NCI-H524 (cell line): ENCODE results near the gene ITFG2.

Experiments used
- DNase-seq, 2 experiments: peaks; one replicate each; lab custom pipeline; 2025; lab: John Stamatoyannopoulos, UW

ITFG2 gene

GRCh38 chr12:2832550-2833127 lies 20.2 kb downstream of the ITFG2 start:
- DNase-seq = no peak

DNA sequence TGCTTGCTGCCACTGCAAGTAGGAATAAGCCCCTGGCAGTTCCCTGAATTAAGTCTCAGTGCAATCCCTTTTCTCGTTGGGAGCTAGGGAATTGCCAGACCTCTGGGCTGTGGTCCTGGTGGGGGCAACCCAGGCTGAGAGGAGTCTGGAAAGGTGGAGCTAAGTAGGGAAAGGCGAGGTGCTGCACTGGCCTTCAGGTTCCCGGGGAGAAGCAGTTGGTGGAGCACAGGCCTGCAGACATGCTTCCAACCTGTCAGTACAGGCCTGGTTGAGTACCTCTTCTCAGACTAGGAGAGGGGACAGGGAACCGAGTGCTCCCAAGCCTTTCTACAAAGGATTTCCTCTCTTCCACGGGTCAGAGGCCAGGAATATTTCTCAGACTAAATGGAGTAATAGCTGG lies 20.9 kb downstream of the ITFG2 start:
- no peak for DNase-seq

- DNase-seq = no peak
Measured at GRCh38 chr12:2833810-2834209, 21.3 kb downstream of the ITFG2 start.

DNA sequence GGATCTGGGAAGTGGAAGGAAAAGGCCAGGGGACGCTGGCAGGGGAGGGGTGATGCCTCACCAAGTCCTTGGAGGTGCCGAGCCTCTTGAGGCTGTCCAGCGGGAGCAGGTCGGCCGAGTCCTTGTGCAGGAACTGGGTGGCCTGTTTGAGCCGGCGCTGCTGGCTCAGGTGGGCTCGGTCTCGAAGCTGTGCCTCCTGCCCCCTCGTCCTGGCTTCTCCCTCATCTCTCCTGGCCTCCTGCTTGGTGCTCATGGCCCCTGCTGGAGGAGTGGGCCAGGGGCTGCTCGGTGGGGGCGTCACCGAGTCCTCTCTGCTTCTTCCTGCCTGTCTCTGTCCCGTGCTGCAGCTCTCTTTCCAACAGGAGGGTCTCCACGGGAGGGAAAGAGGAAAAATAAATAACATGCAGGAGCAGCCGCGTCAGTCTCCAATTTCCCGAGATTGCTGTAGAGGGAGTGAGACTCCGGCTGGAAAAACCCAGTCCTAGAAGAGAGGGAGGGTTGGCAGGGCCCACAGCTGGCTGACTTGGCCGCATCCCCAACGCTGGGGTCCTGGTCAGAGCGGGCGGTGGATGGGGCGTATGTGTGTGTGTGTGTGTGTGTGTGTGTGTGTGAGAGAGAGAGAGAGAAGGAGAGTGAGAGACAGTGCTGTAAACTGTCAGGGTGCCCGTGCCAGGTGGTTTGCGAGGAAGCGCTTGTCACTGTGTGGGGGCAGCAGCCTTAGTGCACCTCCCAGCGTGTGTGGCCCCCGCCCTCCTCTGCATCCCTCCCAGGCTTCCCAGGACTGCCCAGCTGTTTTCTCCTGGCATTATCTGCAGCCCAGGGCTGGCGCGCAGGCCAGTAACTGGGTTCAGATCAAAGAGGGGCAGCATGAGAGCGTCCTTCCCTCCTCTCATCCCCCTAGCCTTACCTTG lies 22.4 kb downstream of the ITFG2 start, which contains the start of gene NRIP2:
TSS of gene NRIP2 (minus strand) at position 455 of the 911 bp plus-strand sequence. CDS start at position 403, 52 bp downstream.
- peak in 1 of 2 experiments; percentile 17 for DNase-seq

GRCh38 chr12:2835691-2836403 lies 23.4 kb downstream of the ITFG2 start:
- DNase-seq = no peak

DNA sequence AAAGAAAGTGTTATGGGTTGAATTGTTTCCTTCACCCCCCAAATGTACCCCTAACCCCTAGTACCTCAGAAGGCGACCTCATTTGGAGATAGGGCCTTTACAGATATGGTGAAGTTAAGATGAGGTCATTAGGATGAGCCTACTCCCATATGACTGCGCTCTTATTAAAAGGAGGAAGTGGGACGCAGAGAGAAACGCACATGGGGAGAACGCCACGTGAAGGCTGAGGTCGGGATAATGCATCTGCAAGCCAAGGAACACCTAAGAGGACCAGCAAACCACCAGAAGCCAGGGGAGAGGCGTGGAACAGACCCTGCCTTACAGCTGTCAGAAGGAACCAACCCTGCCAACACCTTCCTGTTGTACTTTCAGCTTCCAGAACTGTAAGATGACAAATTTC lies 24.1 kb downstream of the ITFG2 start:
- DNase-seq = no peak

DNA sequence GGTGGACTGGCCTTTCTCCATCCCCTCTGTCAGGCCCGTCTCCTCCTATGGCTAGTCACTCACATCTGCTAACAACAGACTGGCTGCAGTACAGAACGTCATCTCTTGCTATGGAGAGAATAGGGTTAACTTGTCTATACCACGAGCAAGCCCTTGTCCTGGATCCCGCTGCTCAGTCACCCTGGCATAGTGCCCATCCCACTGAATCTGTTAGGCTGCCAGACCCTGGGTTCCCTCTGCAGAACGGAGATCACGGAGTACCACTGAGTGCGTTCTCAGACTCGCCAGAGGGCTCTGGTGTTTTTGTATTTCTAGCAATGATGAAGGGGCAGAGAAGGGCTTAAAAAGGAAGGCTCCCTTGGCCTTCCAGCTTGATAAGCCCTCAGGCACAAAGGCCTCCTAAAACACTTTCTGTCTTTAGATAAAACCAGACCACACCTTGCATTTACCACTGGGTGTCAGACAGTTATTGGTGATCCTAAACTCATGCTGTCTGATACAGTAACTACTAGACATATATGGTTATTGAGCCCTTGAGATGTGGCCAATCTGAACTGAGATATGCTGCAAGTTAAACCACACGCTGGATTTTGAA lies 28.7 kb downstream of the ITFG2 start:
- no peak for DNase-seq

- no peak for DNase-seq
Measured at GRCh38 chr12:2842948-2843347, 30.5 kb downstream of the ITFG2 start.

GRCh38 chr12:2844786-2845185 lies 32.3 kb downstream of the ITFG2 start:
- no peak for DNase-seq

GRCh38 chr12:2845280-2845679 lies 32.8 kb downstream of the ITFG2 start:
- no peak for DNase-seq

- no peak for DNase-seq
Measured at GRCh38 chr12:2851931-2852330, 39.5 kb downstream of the ITFG2 start.

GRCh38 chr12:2853626-2854025 lies 41.2 kb downstream of the ITFG2 start:
- DNase-seq = peak; percentile 26 to 57

- no peak for DNase-seq
Measured at GRCh38 chr12:2854669-2855453, 42.4 kb downstream of the ITFG2 start.

- DNase-seq = no peak
Measured at GRCh38 chr12:2855546-2855945, 43.1 kb downstream of the ITFG2 start.

- no peak for DNase-seq
Measured at GRCh38 chr12:2856051-2856450, 43.6 kb downstream of the ITFG2 start.

DNA sequence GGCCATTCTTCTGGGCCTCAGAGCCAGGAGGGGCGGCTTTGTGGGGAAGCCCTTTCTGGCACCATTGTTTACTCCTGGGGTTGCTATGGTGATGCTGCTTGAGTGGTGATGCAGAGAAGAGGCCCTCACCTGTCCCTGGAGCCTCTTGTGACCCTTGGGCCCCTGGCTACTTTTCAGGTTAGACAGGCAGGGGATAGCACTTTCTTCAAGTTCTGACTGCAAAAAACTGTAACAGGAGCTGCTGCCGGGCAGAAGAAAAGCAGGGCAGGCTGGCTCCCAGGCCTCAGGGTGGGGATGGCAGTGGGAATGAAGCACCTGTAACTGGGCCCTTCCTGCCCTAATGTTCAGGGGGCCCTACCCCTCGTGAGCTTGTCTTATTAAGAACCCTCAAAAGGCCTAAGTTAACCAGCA lies 44.6 kb downstream of the ITFG2 start, which contains the start of gene TEX52:
TSS of gene TEX52 (minus strand) at position 19 of the 411 bp plus-strand sequence. CDS start at position 6, 13 bp downstream.
- no peak for DNase-seq

DNA sequence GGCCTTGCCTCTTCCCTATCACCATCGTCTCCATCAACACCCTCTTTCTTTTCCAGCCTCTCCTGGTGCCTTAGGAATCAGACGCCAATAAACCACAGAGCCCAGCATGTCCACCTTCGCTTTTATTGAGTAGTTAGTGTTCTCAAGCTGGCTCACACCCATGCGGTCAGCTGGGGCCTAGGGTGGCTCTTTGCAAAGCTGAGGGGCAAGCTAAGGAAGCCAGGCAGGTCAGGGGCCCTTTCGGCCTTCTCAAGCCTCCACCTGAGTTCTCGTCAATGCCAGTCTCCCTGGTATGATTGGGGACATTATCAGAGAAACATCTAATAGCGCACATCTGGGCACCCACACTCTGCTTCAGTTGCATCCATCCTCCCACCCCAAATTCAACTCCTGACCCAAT lies 45.1 kb downstream of the ITFG2 start:
- DNase-seq = no peak

- DNase-seq = no peak
Measured at GRCh38 chr12:2858334-2858733, 45.9 kb downstream of the ITFG2 start.

DNA sequence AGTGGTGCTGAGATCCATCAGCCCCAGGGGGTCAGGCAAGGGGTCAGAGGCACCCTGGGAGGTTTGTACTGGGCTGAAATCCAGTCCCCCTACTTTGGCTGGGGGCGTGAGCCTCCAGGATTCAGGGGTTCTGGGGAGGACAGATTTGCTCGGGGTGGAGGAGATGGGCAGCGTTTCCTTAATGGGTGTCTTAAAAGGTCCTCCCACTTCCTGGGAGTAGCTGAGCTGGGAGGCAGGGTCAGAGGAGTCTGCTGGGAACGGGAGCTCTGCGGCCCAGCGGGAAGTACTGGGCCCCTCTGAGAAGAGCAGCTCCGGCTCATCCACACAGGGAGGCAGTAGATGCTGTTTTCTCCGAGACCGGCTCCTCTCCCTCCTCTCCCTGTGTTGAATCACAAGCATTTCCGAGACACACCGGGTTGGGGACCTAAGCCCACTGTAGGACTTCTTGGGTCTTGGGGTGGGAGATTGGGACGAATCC lies 46.5 kb downstream of the ITFG2 start:
- no peak for DNase-seq

- no peak for DNase-seq
Measured at GRCh38 chr12:2860170-2860569, 47.7 kb downstream of the ITFG2 start.

- DNase-seq = no peak
Measured at GRCh38 chr12:2862876-2863275, 50.4 kb downstream of the ITFG2 start.
